Activated T-cell treated with anti-CD3 and anti-CD28 coated beads, Interleukin-2, amount 50 U/mL, for 72 hours (primary cell): ENCODE measurements around the gene HOXA13. TPM values are rescaled to one million over a fixed set of nuclear protein-coding genes. Genes with fewer than 3 reads are reported as not detected.

ENCODE experiments used
- ATAC-seq, 2 donors: fragments of 150-1000 bp; cut with Tn5 transposase; replicated peaks in 1 of 2; 2 replicates each; pipeline ENCODE4 v1.10.0; 2021; ENCODE audit warnings: moderate library complexity in 2 of 2, mild to moderate bottlenecking in 1 of 2
- DNase-seq, 2 donors: peaks; one replicate each; pipeline ENCODE4 v3.0.0; 2021 to 2022; ENCODE audit warnings: mixed read lengths in 1 of 2
- H3K27ac Mint-ChIP-seq: one replicate; pipeline ENCODE4 v1.8.0; 2022; ENCODE audit warnings: mild to moderate bottlenecking, moderate library complexity, mixed read lengths
- H3K27me3 Mint-ChIP-seq: one replicate; pipeline ENCODE4 v1.8.0; 2022; ENCODE audit warnings: low read depth, mixed read lengths
- H3K36me3 Mint-ChIP-seq, 2 donors: one replicate each; pipeline ENCODE4 v1.8.0; 2022; ENCODE audit warnings: mixed read lengths in 2 of 2, mild to moderate bottlenecking in 1 of 2; ENCODE audit not compliant: insufficient read depth in 2 of 2
- H3K4me1 Mint-ChIP-seq: one replicate; pipeline ENCODE4 v1.8.0; 2022; ENCODE audit warnings: low read depth, mixed read lengths
- H3K4me3 Mint-ChIP-seq, 2 donors: one replicate each; pipeline ENCODE4 v1.8.0; 2022; ENCODE audit warnings: mild to moderate bottlenecking in 2 of 2, mixed read lengths in 2 of 2, moderate library complexity in 2 of 2
- H3K9me3 Mint-ChIP-seq, 2 donors: one replicate each; pipeline ENCODE4 v1.8.0; 2022; ENCODE audit warnings: mixed read lengths in 2 of 2
- total RNA-seq, 2 donors: library from RNA; stranded (reverse); gene quantifications; one replicate each; pipeline ENCODE4 v1.2.3, GENCODE V29; 2022

The HOXA13 gene
- total RNA-seq = not detected

- H3K36me3 Mint-ChIP-seq = no peaks in the 10 kb centered on the region
- peaks cover 31% of the 10 kb centered on the region for H3K4me1 Mint-ChIP-seq
- no peaks in the 10 kb centered on the region for H3K9me3 Mint-ChIP-seq
- DNase-seq (no peak), ATAC-seq (peak; percentile 63 to 77)
- H3K4me3 Mint-ChIP-seq = peak within 1 kb of the TSS; percentile 75 to 87
- H3K27ac Mint-ChIP-seq = no peak within 1 kb of the TSS
- peaks cover 86% of the 10 kb centered on the region for H3K27me3 Mint-ChIP-seq
Observed at GRCh38 chr7:27199849-27200760, at the start of gene HOXA13. TSS of gene HOXA13 (minus strand) at chr7:27200091. CDS start at chr7:27200077, 14 bp downstream.

DNA sequence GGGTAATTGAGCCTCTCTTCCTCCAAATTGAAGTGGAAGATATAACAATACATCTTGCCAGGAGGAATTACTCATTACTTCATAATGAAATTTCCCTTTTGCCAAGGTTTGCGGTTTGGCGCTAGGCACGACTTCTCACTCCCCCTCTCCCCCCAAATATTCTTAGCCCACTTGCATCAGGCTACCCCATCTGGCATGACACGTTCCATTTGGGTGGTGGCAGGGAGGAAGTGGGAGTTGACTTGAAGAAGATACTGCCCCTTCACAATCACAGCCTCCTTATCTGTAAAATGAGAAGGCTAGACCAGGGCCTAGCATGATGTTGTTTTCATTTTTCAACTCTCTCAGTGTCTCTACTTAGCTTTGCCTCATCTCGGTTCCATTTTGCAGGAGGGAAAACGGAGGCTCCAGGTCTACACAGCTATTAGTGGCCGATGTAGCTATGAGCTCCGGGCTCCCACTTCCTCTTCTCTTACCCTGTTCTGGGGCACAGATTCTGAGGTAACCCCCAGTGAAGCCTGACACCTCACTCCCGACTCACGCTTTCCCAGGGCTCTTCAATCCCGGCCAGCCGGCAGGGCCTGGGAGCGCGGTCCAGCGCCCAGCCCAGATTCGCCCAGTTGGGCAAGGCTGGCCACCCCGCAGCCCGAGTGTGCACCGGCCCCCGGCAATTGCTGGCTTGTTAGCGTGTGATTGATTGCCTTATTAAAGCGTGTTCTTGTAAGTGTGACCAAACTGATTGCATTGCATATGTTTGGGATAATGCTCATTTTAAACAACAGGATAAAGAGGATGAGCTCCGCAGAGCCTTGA, 49.2 kb upstream of the HOXA13 start:
- Mint-ChIP-seq H3K27ac (no peak overlapping the region), H3K9me3 (no peaks in the 10 kb centered on the region), H3K4me1 (peaks cover 16% of the 10 kb centered on the region), H3K36me3 (no peaks in the 10 kb centered on the region), H3K4me3 (no peak overlapping the region), H3K27me3 (peaks cover 83% of the 10 kb centered on the region)
- no peak for ATAC-seq
- no peak for DNase-seq

- no peak overlapping the region for H3K27ac Mint-ChIP-seq
- H3K36me3 Mint-ChIP-seq = peaks cover 0 to under 1% of the 10 kb centered on the region in 2 donors
- ATAC-seq = no peak
- DNase-seq = no peak
- peaks cover 83% of the 10 kb centered on the region for H3K27me3 Mint-ChIP-seq
- peaks cover 22% of the 10 kb centered on the region for H3K4me1 Mint-ChIP-seq
- H3K9me3 Mint-ChIP-seq = no peaks in the 10 kb centered on the region
- H3K4me3 Mint-ChIP-seq = no peak overlapping the region
Observed at GRCh38 chr7:27248427-27248806, 48.5 kb upstream of the HOXA13 start.

GRCh38 chr7:27247452-27248426, 47.8 kb upstream of the HOXA13 start:
- peaks cover 0 to 1% of the 10 kb centered on the region in 2 donors for H3K36me3 Mint-ChIP-seq
- H3K4me3 Mint-ChIP-seq = no peak overlapping the region
- H3K4me1 Mint-ChIP-seq = peaks cover 25% of the 10 kb centered on the region
- peaks cover 80% of the 10 kb centered on the region for H3K27me3 Mint-ChIP-seq
- no peak overlapping the region for H3K27ac Mint-ChIP-seq
- no peaks in the 10 kb centered on the region for H3K9me3 Mint-ChIP-seq
- no peak for DNase-seq
- ATAC-seq = no peak

DNA sequence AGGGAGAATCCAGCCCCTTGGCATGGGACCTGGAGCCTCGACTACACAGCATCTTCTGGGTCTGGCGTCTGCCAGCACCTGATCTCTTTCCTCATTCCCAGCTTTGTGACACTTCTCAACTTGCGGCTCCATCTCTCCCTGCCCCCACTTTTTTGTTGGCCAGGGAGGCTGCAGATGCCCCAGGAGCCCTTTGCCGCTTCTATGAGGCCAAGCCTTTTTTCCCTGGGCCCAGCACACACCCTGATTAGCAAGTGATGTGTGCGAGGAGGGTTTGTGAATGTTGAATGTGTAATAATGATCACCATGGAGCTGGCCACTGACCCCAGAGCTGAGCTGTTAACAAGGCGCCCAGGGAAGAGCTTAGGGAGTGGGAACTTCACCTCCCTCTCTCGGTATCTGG, 47.1 kb upstream of the HOXA13 start:
- DNase-seq (no peak), ATAC-seq (no peak)
- no peak overlapping the region for H3K27ac Mint-ChIP-seq
- H3K36me3 Mint-ChIP-seq = peaks cover 0 to 3% of the 10 kb centered on the region in 2 donors
- peaks cover 80% of the 10 kb centered on the region for H3K27me3 Mint-ChIP-seq
- H3K4me3 Mint-ChIP-seq = no peak overlapping the region
- peaks cover 24% of the 10 kb centered on the region for H3K4me1 Mint-ChIP-seq
- no peaks in the 10 kb centered on the region for H3K9me3 Mint-ChIP-seq

DNA sequence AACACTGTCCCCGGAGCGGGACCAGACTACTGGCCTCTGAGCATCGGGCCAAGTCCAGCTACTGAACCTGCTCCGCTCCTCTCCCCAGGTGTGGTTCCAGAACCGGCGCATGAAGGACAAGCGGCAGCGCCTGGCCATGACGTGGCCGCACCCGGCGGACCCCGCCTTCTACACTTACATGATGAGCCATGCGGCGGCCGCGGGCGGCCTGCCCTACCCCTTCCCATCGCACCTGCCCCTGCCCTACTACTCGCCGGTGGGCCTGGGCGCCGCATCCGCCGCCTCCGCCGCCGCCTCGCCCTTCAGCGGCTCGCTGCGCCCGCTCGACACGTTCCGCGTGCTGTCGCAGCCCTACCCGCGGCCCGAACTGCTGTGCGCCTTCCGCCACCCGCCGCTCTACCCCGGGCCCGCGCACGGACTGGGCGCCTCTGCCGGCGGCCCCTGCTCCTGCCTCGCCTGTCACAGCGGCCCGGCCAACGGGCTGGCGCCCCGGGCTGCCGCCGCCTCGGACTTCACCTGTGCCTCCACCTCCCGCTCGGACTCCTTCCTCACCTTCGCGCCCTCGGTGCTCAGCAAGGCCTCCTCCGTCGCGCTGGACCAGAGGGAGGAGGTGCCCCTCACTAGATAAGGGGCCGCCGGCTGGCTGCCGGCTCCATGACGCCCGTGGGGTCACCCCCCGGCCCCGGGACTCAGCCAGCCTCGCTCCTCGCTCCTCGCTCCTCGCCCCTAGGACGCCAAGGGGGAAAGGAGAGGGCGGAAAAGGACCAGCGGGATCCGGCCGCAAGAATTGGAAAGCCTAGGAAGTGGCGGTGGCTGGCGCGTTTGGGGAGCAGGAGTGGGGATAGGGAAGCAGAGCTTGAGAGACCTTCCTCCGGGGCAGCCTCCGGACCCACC, 46.2 kb upstream of the HOXA13 start:
- peaks cover 0 to 3% of the 10 kb centered on the region in 2 donors for H3K36me3 Mint-ChIP-seq
- H3K9me3 Mint-ChIP-seq = no peaks in the 10 kb centered on the region
- no peak overlapping the region for H3K27ac Mint-ChIP-seq
- peak; percentile 34 to 36 for ATAC-seq
- H3K4me1 Mint-ChIP-seq = peaks cover 20% of the 10 kb centered on the region
- peak; percentile 40 for DNase-seq
- H3K27me3 Mint-ChIP-seq = peaks cover 84% of the 10 kb centered on the region
- H3K4me3 Mint-ChIP-seq = peak overlapping the region; percentile 31 to 43

DNA sequence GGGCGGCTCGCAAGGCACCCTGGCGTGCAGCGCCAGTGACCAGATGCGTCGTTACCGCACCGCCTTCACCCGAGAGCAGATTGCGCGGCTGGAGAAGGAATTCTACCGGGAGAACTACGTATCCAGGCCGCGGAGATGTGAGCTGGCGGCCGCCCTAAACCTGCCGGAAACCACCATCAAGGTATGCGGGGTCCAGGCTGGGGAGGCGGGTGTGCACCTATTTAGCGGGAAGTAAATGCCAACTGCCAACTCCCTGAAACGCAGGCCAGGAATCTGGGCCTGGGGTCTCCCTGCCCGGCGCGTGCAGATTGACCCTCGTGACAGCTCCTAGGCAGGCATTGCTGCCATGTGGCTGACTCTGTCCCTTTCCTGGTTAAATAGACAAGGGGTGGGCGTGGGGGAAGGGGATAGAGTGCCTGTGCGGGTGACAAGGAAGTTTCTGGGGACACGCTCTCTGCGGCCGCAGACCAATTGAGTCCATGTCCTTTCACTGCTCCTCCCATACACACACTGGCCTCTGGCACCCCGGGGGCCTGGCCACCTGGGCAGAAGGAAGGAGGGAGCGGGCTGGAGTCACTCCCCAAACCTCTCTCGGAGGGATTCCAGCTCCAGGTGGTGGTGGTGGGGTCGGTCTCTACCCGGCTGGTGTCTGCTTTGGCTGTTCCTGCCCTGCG, 45.4 kb upstream of the HOXA13 start:
- peaks cover 0 to 3% of the 10 kb centered on the region in 2 donors for H3K36me3 Mint-ChIP-seq
- H3K4me3 Mint-ChIP-seq = peak overlapping the region; percentile 12 to 29
- ATAC-seq (no peak), DNase-seq (no peak)
- peaks cover 84% of the 10 kb centered on the region for H3K27me3 Mint-ChIP-seq
- no peak overlapping the region for H3K27ac Mint-ChIP-seq
- peaks cover 14% of the 10 kb centered on the region for H3K4me1 Mint-ChIP-seq
- H3K9me3 Mint-ChIP-seq = no peaks in the 10 kb centered on the region

DNA sequence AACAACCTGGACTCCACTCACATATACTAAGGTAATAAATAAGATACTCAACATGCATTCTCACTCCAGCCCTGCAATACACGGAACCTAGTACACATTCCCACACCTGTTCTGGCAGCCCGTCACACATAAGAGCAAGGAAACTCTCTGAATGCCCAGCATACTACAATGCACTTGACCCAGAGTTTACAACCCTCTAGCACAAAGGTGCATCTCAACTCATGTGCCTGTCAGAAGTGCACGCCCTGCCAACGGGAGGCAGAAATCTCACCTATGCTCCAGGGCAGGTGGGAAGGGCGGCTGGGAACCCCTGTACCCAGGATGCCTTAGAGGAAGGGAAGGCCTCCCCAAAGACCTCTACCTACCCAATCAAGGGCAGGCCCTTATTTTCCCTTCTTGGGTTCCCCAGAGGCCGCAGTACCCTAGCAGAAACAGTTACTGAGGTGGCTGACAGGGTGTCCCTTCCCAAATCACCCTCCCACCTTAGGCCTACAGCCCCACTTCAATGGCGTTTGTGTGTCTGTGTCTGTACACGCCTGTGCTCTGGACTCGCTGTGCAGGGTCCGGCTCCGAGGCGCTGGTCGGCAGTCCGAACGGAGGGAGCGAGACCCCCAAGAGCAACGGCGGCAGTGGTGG, 44.7 kb upstream of the HOXA13 start:
- no peak for ATAC-seq
- Mint-ChIP-seq H3K27ac (no peak overlapping the region), H3K4me3 (peak overlapping the region; percentile 20 to 29), H3K9me3 (no peaks in the 10 kb centered on the region), H3K27me3 (peaks cover 83% of the 10 kb centered on the region), H3K36me3 (peaks cover 0 to 3% of the 10 kb centered on the region in 2 donors), H3K4me1 (peaks cover 14% of the 10 kb centered on the region)
- DNase-seq = no peak

GRCh38 chr7:27243340-27244163, 43.7 kb upstream of the HOXA13 start:
- Mint-ChIP-seq H3K27ac (peak overlapping the region; percentile 7), H3K4me3 (peak overlapping the region; percentile 54 to 66), H3K36me3 (peaks cover 0 to 3% of the 10 kb centered on the region in 2 donors), H3K4me1 (peaks cover 14% of the 10 kb centered on the region), H3K9me3 (no peaks in the 10 kb centered on the region), H3K27me3 (peaks cover 78% of the 10 kb centered on the region)
- no peak for ATAC-seq
- peak in 1 of 2 donors; percentile 13 for DNase-seq

GRCh38 chr7:27242555-27243339, 42.9 kb upstream of the HOXA13 start, which contains the start of gene EVX1:
TSS of gene EVX1 (plus strand) at chr7:27242802. CDS start at chr7:27243031, 229 bp downstream.
- H3K4me1 Mint-ChIP-seq = peaks cover 18% of the 10 kb centered on the region
- ATAC-seq = peak; percentile 64 to 78
- peaks cover 0 to 3% of the 10 kb centered on the region in 2 donors for H3K36me3 Mint-ChIP-seq
- peak within 1 kb of the TSS; percentile 61 to 73 for H3K4me3 Mint-ChIP-seq
- H3K27ac Mint-ChIP-seq = peak within 1 kb of the TSS; percentile 48
- peak; percentile 69 to 74 for DNase-seq
- peaks cover 78% of the 10 kb centered on the region for H3K27me3 Mint-ChIP-seq
- H3K9me3 Mint-ChIP-seq = no peaks in the 10 kb centered on the region
